GM23338 (cell line): Measurements from ENCODE around the gene GMEB2. TPM values are rescaled to one million over a fixed set of nuclear protein-coding genes. Genes with fewer than 3 reads are reported as not detected.

Experiments used
- ATAC-seq: fragments of 200-7000 bp; cut with Tn5 transposase; 3 replicates; pipeline ENCODE4 v1.9.1; 2020
- DNase-seq: peaks from one replicate; pipeline ENCODE4 v3.0.0-alpha.2; 2015; ENCODE audit warnings: low spot score
- H2AFZ ChIP-seq: fragments of 200-600 bp; sonication (generic); 2 replicates; pipeline ENCODE4 v1.8.0; 2016; ENCODE audit warnings: antibody characterized with exemption, mild to moderate bottlenecking, moderate library complexity
- H3F3A ChIP-seq: fragments of 200-600 bp; sonication (generic); replicated peaks from 2 replicates; pipeline ENCODE4 v1.8.0; 2017; ENCODE audit warnings: antibody characterized with exemption, mixed run types, low read depth
- H3K27ac ChIP-seq: fragments of 200-600 bp; sonication (generic); 2 replicates; pipeline ENCODE4 v1.6.1; 2016; ENCODE audit warnings: low read depth
- H3K27me3 ChIP-seq: fragments of 200-600 bp; sonication (generic); 2 replicates; pipeline ENCODE4 v1.8.0; 2016; ENCODE audit warnings: mild to moderate bottlenecking, mixed run types, moderate library complexity; ENCODE audit not compliant: insufficient read depth
- H3K36me3 ChIP-seq: fragments of 200-600 bp; sonication (generic); 2 replicates; pipeline ENCODE4 v1.8.0; 2016; ENCODE audit warnings: mild to moderate bottlenecking; ENCODE audit not compliant: insufficient read depth
- H3K4me1 ChIP-seq: fragments of 200-600 bp; sonication (generic); 2 replicates; pipeline ENCODE4 v1.8.0; 2016; ENCODE audit warnings: mild to moderate bottlenecking, moderate library complexity; ENCODE audit not compliant: insufficient read depth
- H3K4me2 ChIP-seq: fragments of 200-600 bp; sonication (generic); 2 replicates; pipeline ENCODE4 v1.7.1; 2017; ENCODE audit warnings: mixed run types
- H3K4me3 ChIP-seq: fragments of 200-600 bp; sonication (generic); 2 replicates; pipeline ENCODE4 v1.6.1; 2016; ENCODE audit warnings: mixed run types
- H3K79me2 ChIP-seq: fragments of 200-600 bp; sonication (generic); replicated peaks from 2 replicates; pipeline ENCODE4 v1.8.0; 2017; ENCODE audit warnings: mild to moderate bottlenecking; ENCODE audit not compliant: insufficient read depth
- H3K9me2 ChIP-seq: fragments of 200-600 bp; sonication (generic); 2 replicates; pipeline ENCODE4 v1.8.0; 2017; ENCODE audit not compliant: insufficient read depth
- H4K20me1 ChIP-seq: fragments of 200-600 bp; sonication (generic); replicated peaks from 2 replicates; pipeline ENCODE4 v1.8.0; 2017; ENCODE audit warnings: mild to moderate bottlenecking; ENCODE audit not compliant: insufficient read depth
- H3K27ac Mint-ChIP-seq: 2 replicates; pipeline ENCODE4 v1.8.0; 2020; ENCODE audit warnings: inconsistent platforms, mild to moderate bottlenecking, moderate library complexity, mixed read lengths
- H3K27me3 Mint-ChIP-seq: 3 replicates; pipeline ENCODE4 v1.8.0; 2022; ENCODE audit warnings: low read depth, mild to moderate bottlenecking, moderate library complexity, mixed read lengths, inconsistent platforms; ENCODE audit not compliant: insufficient read depth, poor library complexity
- H3K36me3 Mint-ChIP-seq: 3 replicates; pipeline ENCODE4 v1.8.0; 2021; ENCODE audit warnings: low read depth, mild to moderate bottlenecking, inconsistent platforms, moderate library complexity, mixed read lengths
- H3K4me1 Mint-ChIP-seq: 3 replicates; pipeline ENCODE4 v1.8.0; 2020; ENCODE audit warnings: mild to moderate bottlenecking, inconsistent platforms, mixed read lengths
- H3K4me3 Mint-ChIP-seq: 3 replicates; pipeline ENCODE4 v1.8.0; 2021; ENCODE audit warnings: moderate library complexity, mild to moderate bottlenecking, inconsistent platforms, mixed read lengths
- H3K9me3 Mint-ChIP-seq: 3 replicates; pipeline ENCODE4 v1.8.0; 2020; ENCODE audit warnings: moderate library complexity, mild to moderate bottlenecking, inconsistent platforms, mixed read lengths
- CREB1 ChIP-seq: fragments of 250-450 bp; sonication (Bioruptor Pico); IDR thresholded peaks from 2 replicates; pipeline ENCODE4 v1.5.0; 2020; ENCODE audit warnings: low read depth, mild to moderate bottlenecking, moderate library complexity
- CTCF ChIP-seq, 2 experiments: fragments of 200-600 bp in 1 of 2; sonication (generic) in 1 of 2; conservative IDR thresholded peaks; 2 replicates each; pipeline versions ENCODE4 v1.5.1 to v1.6.1; 2016 to 2017; ENCODE audit warnings: antibody characterized with exemption in 2 of 2, low read depth in 2 of 2, mild to moderate bottlenecking in 2 of 2, moderate library complexity in 1 of 2
- ETS1 ChIP-seq: IDR thresholded peaks from 2 replicates; pipeline ENCODE4 v1.6.1; 2016; ENCODE audit warnings: antibody characterized with exemption
- EZH2 ChIP-seq: fragments of 200-600 bp; sonication (generic); IDR thresholded peaks from one replicate; pipeline ENCODE4 v1.8.0; 2017; ENCODE audit warnings: antibody characterized with exemption, mild to moderate bottlenecking, low read depth; ENCODE audit not compliant: unreplicated experiment
- EZH2phosphoT487 ChIP-seq: fragments of 200-600 bp; sonication (generic); IDR thresholded peaks from one replicate; pipeline ENCODE4 v1.8.1; 2018; ENCODE audit warnings: antibody characterized with exemption; ENCODE audit not compliant: unreplicated experiment
- JUNB ChIP-seq: IDR thresholded peaks from one replicate; pipeline ENCODE4 v1.6.1; 2016; ENCODE audit warnings: antibody characterized with exemption; ENCODE audit not compliant: unreplicated experiment
- NANOG ChIP-seq: IDR thresholded peaks from 2 replicates; pipeline ENCODE4 v1.6.1; 2016; ENCODE audit warnings: antibody characterized with exemption, borderline replicate concordance
- POLR2AphosphoS5 ChIP-seq: IDR thresholded peaks from 2 replicates; pipeline ENCODE4 v1.6.1; 2016; ENCODE audit warnings: antibody characterized with exemption, low read depth
- REST ChIP-seq: IDR thresholded peaks from one replicate; pipeline ENCODE4 v1.6.1; 2018; ENCODE audit warnings: antibody characterized with exemption; ENCODE audit not compliant: unreplicated experiment
- STAT1 ChIP-seq: IDR thresholded peaks from one replicate; pipeline ENCODE4 v1.6.1; 2016; ENCODE audit warnings: antibody characterized with exemption; ENCODE audit not compliant: unreplicated experiment
- ZNF114 ChIP-seq: fragments of 250-450 bp; sonication (Bioruptor Pico); IDR thresholded peaks from 2 replicates; pipeline ENCODE4 v1.5.0; 2020; ENCODE audit warnings: mild to moderate bottlenecking, moderate library complexity
- ZNF331 ChIP-seq: fragments of 250-450 bp; sonication (Bioruptor Pico); IDR thresholded peaks from 2 replicates; pipeline ENCODE4 v1.5.0; 2020; ENCODE audit warnings: low read depth, mild to moderate bottlenecking, moderate library complexity
- ZNF462 ChIP-seq: fragments of 250-450 bp; sonication (Bioruptor Pico); IDR thresholded peaks from 2 replicates; pipeline ENCODE4 v1.5.0; 2020; ENCODE audit warnings: mild to moderate bottlenecking, moderate library complexity
- polyA plus RNA-seq: library from polyadenylated mRNA; unstranded; fragments of >200 nt; fragmentation: Nextera tagmentation; extraction: Ambion mirVana; gene quantifications from 2 replicates; pipeline ENCODE4 v1.2.1, GENCODE V29; 2016
- total RNA-seq: library from RNA; depleted of rRNA; stranded (reverse); fragments of >200 nt; shearing (Covaris generic); gene quantifications from 2 replicates; pipeline ENCODE4 v1.2.3, GENCODE V29; 2014

The GMEB2 gene
- total and polyA plus RNA-seq, 2 experiments from 2014 or later: 4.4 to 20.6 TPM

- TF ChIP-seq JUNB (no peak), ZNF114 (CRISPR knock-in tag) (no peak), POLR2AphosphoS5 (no peak), EZH2 (no peak), NANOG (no peak), ZNF331 (CRISPR knock-in tag) (no peak)
Observed at GRCh38 chr20:63668351-63668750, 41.5 kb upstream of the GMEB2 start (continued).

GRCh38 chr20:63667858-63668257 is 41.0 kb upstream of the GMEB2 start:
- no peaks in the 10 kb centered on the region for H3K36me3 ChIP-seq
- no peaks in the 10 kb centered on the region for H3K27me3 ChIP-seq
- no peaks in the 10 kb centered on the region; the same call in 1 of the 2 replicates for H4K20me1 ChIP-seq
- no peaks in the 10 kb centered on the region for H3K4me1 ChIP-seq
- H3K79me2 ChIP-seq: no peaks in the 10 kb centered on the region
- H3K27ac ChIP-seq: no peak overlapping the region
- Mint-ChIP-seq H3K27ac (no peak overlapping the region), H3K36me3 (peaks cover 46% of the 10 kb centered on the region), H3K27me3 (peaks cover 11% of the 10 kb centered on the region), H3K9me3 (no peaks in the 10 kb centered on the region), H3K4me1 (peaks cover 4% of the 10 kb centered on the region), H3K4me3 (no peak overlapping the region)
- ATAC-seq: no peak
- no peaks in the 10 kb centered on the region for H3F3A ChIP-seq
- no peak overlapping the region for H2AFZ ChIP-seq
- H3K4me2 ChIP-seq: no peak overlapping the region
- H3K9me2 ChIP-seq: no peaks in the 10 kb centered on the region
- no peak overlapping the region for H3K4me3 ChIP-seq
- DNase-seq: no peak
- no peak for TF ChIP-seq REST
- TF ChIP-seq ZNF462: no peak
- no peak for TF ChIP-seq NANOG
- no peak for TF ChIP-seq CREB1 (CRISPR knock-in tag)
- no peak for TF ChIP-seq JUNB
- TF ChIP-seq STAT1: no peak
- TF ChIP-seq POLR2AphosphoS5: no peak
- no peak for TF ChIP-seq EZH2phosphoT487
- TF ChIP-seq EZH2: no peak
- TF ChIP-seq ZNF331 (CRISPR knock-in tag): no peak
- no peak for TF ChIP-seq ZNF114 (CRISPR knock-in tag)
- TF ChIP-seq CTCF (conservative IDR thresholded peaks at IDR 0.05; ENCODE audit: low read depth in 2 of 2): no peak
- no peak for TF ChIP-seq ETS1
